IMR-90 (cell line): ENCODE results near the gene FOXI1. TPM values are rescaled to one million over a fixed set of nuclear protein-coding genes. Genes with fewer than 3 reads are reported as not detected.

Experiments
- ATAC-seq: fragments of 200-7000 bp; cut with Tn5 transposase; 2 replicates; pipeline ENCODE4 v1.9.1; 2020; ENCODE audit warnings: low read depth, mild to moderate bottlenecking, moderate library complexity
- BruUV-seq: library from RNA; stranded (reverse); fragments of 400-500 nt; replicated peaks from 2 replicates; lab custom pipeline; 2021; lab: Mats Ljungman, UMichigan
- CTCF ChIA-PET: fragments of 300-600 bp; formaldehyde crosslinking; extraction: SDS; loops from one replicate; lab custom pipeline; 2021; ENCODE audit warnings: antibody characterized with exemption; lab: Yijun Ruan, JAX
- POLR2A ChIA-PET: fragments of 300-600 bp; sonication (Branson Sonifier 250); formaldehyde crosslinking; loops from one replicate; lab custom pipeline; 2022; ENCODE audit warnings: antibody characterized with exemption; ENCODE audit not compliant: unreplicated experiment; lab: Charles Lee
- DNase-seq: peaks from one replicate; pipeline ENCODE4 v3.0.0; 2013
- H2AFZ ChIP-seq: replicated peaks from 2 replicates; pipeline ENCODE3; 2013; ENCODE audit warnings: low read length, mild to moderate bottlenecking; ENCODE audit not compliant: poor library complexity
- H2AK5ac ChIP-seq: 2 replicates; pipeline ENCODE4 v1.6.1; 2013; ENCODE audit warnings: low read depth, low read length, inconsistent platforms
- H2AK9ac ChIP-seq: replicated peaks from 2 replicates; pipeline ENCODE3; 2013; ENCODE audit warnings: mild to moderate bottlenecking, low read depth, low read length, moderate library complexity; ENCODE audit not compliant: poor library complexity
- H2BK120ac ChIP-seq: 2 replicates; pipeline ENCODE4 v1.6.1; 2013; ENCODE audit warnings: low read depth, low read length, inconsistent platforms
- H2BK15ac ChIP-seq: 3 replicates; pipeline ENCODE4 v1.6.1; 2013; ENCODE audit warnings: low read depth, low read length, inconsistent platforms
- H2BK20ac ChIP-seq: 2 replicates; pipeline ENCODE4 v1.6.1; 2013; ENCODE audit warnings: low read depth, mild to moderate bottlenecking, inconsistent platforms, low read length, moderate library complexity
- H2BK5ac ChIP-seq: 2 replicates; pipeline ENCODE4 v1.6.1; 2013; ENCODE audit warnings: mild to moderate bottlenecking, low read depth, low read length, inconsistent platforms; ENCODE audit not compliant: poor library complexity, severe bottlenecking
- H3K14ac ChIP-seq: replicated peaks from 2 replicates; pipeline ENCODE4 v1.6.1; 2013; ENCODE audit warnings: low read depth, low read length, inconsistent platforms
- H3K18ac ChIP-seq: 2 replicates; pipeline ENCODE4 v1.6.1; 2013; ENCODE audit warnings: low read depth, low read length, control low read depth
- H3K23ac ChIP-seq: 2 replicates; pipeline ENCODE4 v1.6.1; 2013; ENCODE audit warnings: low read depth, low read length, inconsistent platforms
- H3K27ac ChIP-seq: 2 replicates; pipeline ENCODE4 v1.5.1; 2013; ENCODE audit warnings: mild to moderate bottlenecking, control low read depth, low read length; ENCODE audit not compliant: insufficient read depth
- H3K27me3 ChIP-seq: 2 replicates; pipeline ENCODE4 v1.6.1; 2013; ENCODE audit warnings: low read length; ENCODE audit not compliant: control insufficient read depth, insufficient read depth
- H3K36me3 ChIP-seq: 2 replicates; pipeline ENCODE4 v1.6.1; 2013; ENCODE audit warnings: low read length, mixed read lengths; ENCODE audit not compliant: control insufficient read depth, insufficient read depth
- H3K4ac ChIP-seq: 2 replicates; pipeline ENCODE4 v1.6.1; 2013; ENCODE audit warnings: low read depth, low read length, inconsistent platforms
- H3K4me1 ChIP-seq: 2 replicates; pipeline ENCODE4 v1.6.1; 2013; ENCODE audit warnings: low read length, mixed read lengths; ENCODE audit not compliant: control insufficient read depth, insufficient read depth
- H3K4me2 ChIP-seq: 2 replicates; pipeline ENCODE4 v1.6.1; 2013; ENCODE audit warnings: low read depth, mild to moderate bottlenecking, control low read depth, low read length, moderate library complexity
- H3K4me3 ChIP-seq: 2 replicates; pipeline ENCODE4 v1.5.1; 2013; ENCODE audit warnings: low read depth, mild to moderate bottlenecking, control low read depth, low read length, moderate library complexity; ENCODE audit not compliant: insufficient read depth
- H3K56ac ChIP-seq: 2 replicates; pipeline ENCODE4 v1.6.1; 2013; ENCODE audit warnings: low read length, inconsistent platforms; ENCODE audit not compliant: insufficient read depth; ENCODE audit errors: extremely low read depth
- H3K79me1 ChIP-seq, 2 experiments: 2 replicates each; pipeline ENCODE4 v1.6.1; 2013; ENCODE audit warnings: low read length in 2 of 2, inconsistent platforms in 1 of 2, low read depth in 1 of 2
- H3K9ac ChIP-seq: 2 replicates; pipeline ENCODE4 v1.6.1; 2013; ENCODE audit warnings: low read depth, low read length, control low read depth
- H3K9me1 ChIP-seq: 2 replicates; pipeline ENCODE4 v1.6.1; 2013; ENCODE audit warnings: low read length, inconsistent platforms; ENCODE audit not compliant: insufficient read depth
- H3K9me3 ChIP-seq: 2 replicates; pipeline ENCODE4 v1.6.1; 2013; ENCODE audit warnings: low read length; ENCODE audit not compliant: control insufficient read depth, insufficient read depth
- H4K20me1 ChIP-seq: 2 replicates; pipeline ENCODE4 v1.6.1; 2013; ENCODE audit warnings: low read length, inconsistent platforms; ENCODE audit not compliant: insufficient read depth
- H4K5ac ChIP-seq: 2 replicates; pipeline ENCODE4 v1.6.1; 2013; ENCODE audit warnings: mild to moderate bottlenecking, low read depth, low read length, control low read depth
- H4K8ac ChIP-seq, 2 experiments: 2 replicates each; pipeline ENCODE4 v1.6.1; 2013; ENCODE audit warnings: low read depth in 2 of 2, low read length in 2 of 2, control low read depth in 1 of 2, inconsistent platforms in 1 of 2
- H4K91ac ChIP-seq: 2 replicates; pipeline ENCODE4 v1.6.1; 2013; ENCODE audit warnings: low read depth, low read length, inconsistent platforms; ENCODE audit not compliant: insufficient read depth
- CHD1 ChIP-seq: IDR thresholded peaks from 2 replicates; pipeline ENCODE4 v1.6.1; 2012; ENCODE audit warnings: low read depth, low read length, improper control_type of control experiment
- ELK1 ChIP-seq: fragments of 150-350 bp; IDR thresholded peaks from 2 replicates; pipeline ENCODE4 v1.6.1; 2016; ENCODE audit warnings: low read depth, mild to moderate bottlenecking, low read length, moderate library complexity, borderline replicate concordance
- FOS ChIP-seq: fragments of 150-350 bp; IDR thresholded peaks from 2 replicates; pipeline ENCODE4 v1.6.1; 2016; ENCODE audit warnings: low read depth, low read length
- MAZ ChIP-seq: IDR thresholded peaks from 2 replicates; pipeline ENCODE4 v1.6.1; 2012; ENCODE audit warnings: low read depth, mild to moderate bottlenecking, low read length, improper control_type of control experiment, moderate library complexity, borderline replicate concordance
- MXI1 ChIP-seq: IDR thresholded peaks from 2 replicates; pipeline ENCODE4 v1.6.1; 2012; ENCODE audit warnings: low read depth, mild to moderate bottlenecking, low read length, moderate library complexity, borderline replicate concordance
- RCOR1 ChIP-seq: IDR thresholded peaks from 2 replicates; pipeline ENCODE4 v1.6.1; 2012; ENCODE audit warnings: mild to moderate bottlenecking, low read length, improper control_type of control experiment; ENCODE audit not compliant: insufficient replicate concordance
- SMC3 ChIP-seq: fragments of 150-350 bp; IDR thresholded peaks from 2 replicates; pipeline ENCODE4 v1.6.1; 2016; ENCODE audit warnings: low read depth, mild to moderate bottlenecking, antibody characterized with exemption, low read length, moderate library complexity
- WGBS, 2 experiments: methylation state at CpG; one replicate each; pipeline versions ENCODE4 v1.1.5 to v1.1.7; 2013; ENCODE audit warnings: missing lambda C conversion rate in 2 of 2; ENCODE audit not compliant: insufficient read length in 1 of 2; ENCODE audit errors: extremely low coverage in 2 of 2; 5-methylcytosine and 5-hydroxymethylcytosine counted together
- dilution Hi-C: fragments of 300-500 bp; cut with HindIII; formaldehyde crosslinking; loops from one replicate; pipeline ENCODE4 v1.14.3; 2018; ENCODE audit warnings: low sequenced_read_pairs; ENCODE audit not compliant: unreplicated experiment
- in situ Hi-C: fragments of 300-500 bp; cut with MboI; formaldehyde crosslinking; loops from 3 replicates; pipeline ENCODE4 v1.14.3; 2019; ENCODE audit warnings: low sequenced_read_pairs, inconsistent platforms, mixed read lengths
- intact Hi-C: fragments of 100-400 bp; cut with micrococcal nuclease; formaldehyde crosslinking; loops from 2 replicates; pipeline ENCODE4 v1.10.0; 2022
- polyA plus RNA-seq, 3 experiments: library from polyadenylated mRNA; depleted of rRNA; stranded (reverse); fragments of >200 nt; gene quantifications; 2 replicates each; pipeline ENCODE4 v1.2.3, GENCODE V29; 2012; ENCODE audit warnings: low replicate concordance in 1 of 3
- total RNA-seq: library from RNA; depleted of rRNA; stranded (reverse); fragments of >200 nt; gene quantifications from 2 replicates; pipeline ENCODE4 v1.2.3, GENCODE V29; 2012

The FOXI1 gene
- total and polyA plus RNA-seq, 2 of the 4 experiments (the other 2 are of a cell fraction) = not detected

- dilution Hi-C loops (no loop called here), intact Hi-C loops (no loop called here), in situ Hi-C loops (no loop called here)
- POLR2A ChIA-PET = no interaction called here
- no peak overlapping the region for H3K56ac ChIP-seq
- H2BK20ac ChIP-seq = no peak overlapping the region
- no peak for ATAC-seq
- H4K8ac ChIP-seq = no peak overlapping the region
- H4K5ac ChIP-seq = no peak overlapping the region
- no peak overlapping the region for H3K9ac ChIP-seq
- no peak overlapping the region for H2AFZ ChIP-seq
- no peak for DNase-seq
- H2AK5ac ChIP-seq = no peak overlapping the region
- H3K23ac ChIP-seq = no peak overlapping the region
- no peaks in the 10 kb centered on the region for H3K4me1 ChIP-seq
- 48% methylated on average over 2 of the region's 6 CpGs; no CpG with 5 or more reads in 1 of the 2 experiments for WGBS, 2 experiments
- no TSS peak for BruUV-seq
- H3K14ac ChIP-seq = no peak overlapping the region
- H3K9me3 ChIP-seq = no peaks in the 10 kb centered on the region
- H2BK5ac ChIP-seq = no peak overlapping the region
- no peak overlapping the region for H3K4ac ChIP-seq
- H2AK9ac ChIP-seq = no peak overlapping the region
- CTCF ChIA-PET = no interaction called here
- H3K4me3 ChIP-seq = no peak overlapping the region
- H4K20me1 ChIP-seq = no peaks in the 10 kb centered on the region
- no peaks in the 10 kb centered on the region for H3K79me1 ChIP-seq
- no peaks in the 10 kb centered on the region for H3K9me1 ChIP-seq
- no peak overlapping the region for H3K18ac ChIP-seq
- no peak for TF ChIP-seq RCOR1
- no peak for TF ChIP-seq FOS
- no peak for TF ChIP-seq SMC3
- no peak for TF ChIP-seq ELK1
- TF ChIP-seq MAZ = no peak
- TF ChIP-seq MXI1 = no peak
- TF ChIP-seq CHD1 = no peak
- H3K27me3 ChIP-seq = no peaks in the 10 kb centered on the region
- H3K4me2 ChIP-seq = no peak overlapping the region
- no peak overlapping the region for H3K27ac ChIP-seq
- H3K36me3 ChIP-seq = no peaks in the 10 kb centered on the region
- H2BK15ac ChIP-seq = no peak overlapping the region
- no peak overlapping the region for H4K91ac ChIP-seq
- no peak overlapping the region for H2BK120ac ChIP-seq
These were observed 7.3 kb downstream of the FOXI1 start for GRCh38 chr5:170112876-170113521.
